Measurements from ENCODE around the gene AP3B2. TPM values are rescaled to one million over a fixed set of nuclear protein-coding genes. Genes with fewer than 3 reads are reported as not detected.

Gene AP3B2
- total and polyA plus RNA-seq, 2 of the 4 experiments (the other 2 are of a cell fraction): 0.14 TPM; not detected in 1

- dilution Hi-C loops (cut with HindIII; ENCODE audit: low sequenced_read_pairs, unreplicated experiment): no loop called here
Measured at GRCh38 chr15:82677720-82678323, 31.9 kb downstream of the AP3B2 start.

More at GRCh38 chr15:82677720-82678323, 31.9 kb downstream of the AP3B2 start:
- no peaks in the 10 kb centered on the region for H3K36me3 ChIP-seq (ENCODE audit: control insufficient read depth, insufficient read depth, low read length)
- ChIA-PET POLR2A (ENCODE audit: unreplicated experiment) (no interaction called here), CTCF (no interaction called here)
- H3K27me3 ChIP-seq (ENCODE audit: control insufficient read depth, insufficient read depth, low read length): peaks cover 30% of the 10 kb centered on the region
- H3K4me1 ChIP-seq (ENCODE audit: control insufficient read depth, insufficient read depth, low read length): no peaks in the 10 kb centered on the region
- no peak overlapping the region for H3K9ac ChIP-seq (ENCODE audit: low read depth, low read length)
- no peak overlapping the region for H2BK20ac ChIP-seq (ENCODE audit: low read depth, low read length)
- no peak for DNase-seq
- H3K4ac ChIP-seq (ENCODE audit: low read depth, low read length): no peak overlapping the region
- TF ChIP-seq NFE2L2 (IDR thresholded peaks at IDR 0.05; ENCODE audit: low read depth, low read length) (no peak), CHD1 (IDR thresholded peaks at IDR 0.05; ENCODE audit: low read depth, low read length) (no peak), MAZ (IDR thresholded peaks at IDR 0.05; ENCODE audit: borderline replicate concordance, low read depth, low read length) (no peak), USF2 (IDR thresholded peaks at IDR 0.05; ENCODE audit: low read depth, low read length) (no peak), RCOR1 (IDR thresholded peaks at IDR 0.05; ENCODE audit: insufficient replicate concordance, low read length) (no peak), SMC3 (IDR thresholded peaks at IDR 0.05; ENCODE audit: low read depth, low read length) (no peak), RAD21 (IDR thresholded peaks at IDR 0.05; ENCODE audit: low read length) (no peak), MXI1 (IDR thresholded peaks at IDR 0.05; ENCODE audit: borderline replicate concordance, low read depth, low read length) (no peak), BHLHE40 (IDR thresholded peaks at IDR 0.05; ENCODE audit: low read depth, low read length) (no peak), ELK1 (IDR thresholded peaks at IDR 0.05; ENCODE audit: borderline replicate concordance, low read depth, low read length) (no peak)
- no peaks in the 10 kb centered on the region for H3K79me1 ChIP-seq (ENCODE audit: low read depth in 1 of 2, low read length in 2 of 2)
- H4K91ac ChIP-seq (ENCODE audit: insufficient read depth, low read depth, low read length): no peak overlapping the region
- H3K14ac ChIP-seq (replicated peaks; ENCODE audit: low read depth, low read length): no peak overlapping the region
- no peak overlapping the region for H3K4me2 ChIP-seq (ENCODE audit: low read depth, low read length)
- no peaks in the 10 kb centered on the region; the same call in 1 of the 2 replicates for H3K9me3 ChIP-seq (ENCODE audit: control insufficient read depth, insufficient read depth, low read length)
- BruUV-seq (replicated peaks): no TSS peak
- WGBS, 2 experiments (ENCODE audit: extremely low coverage in 2 of 2, insufficient read length in 1 of 2): no CpG with 5 or more reads among the region's 7 CpGs
- no peak overlapping the region for H2BK15ac ChIP-seq (ENCODE audit: low read depth, low read length)
- H3K18ac ChIP-seq (ENCODE audit: low read depth, low read length): no peak overlapping the region
- no peak overlapping the region for H4K5ac ChIP-seq (ENCODE audit: low read depth, low read length)
- no peak overlapping the region for H4K8ac ChIP-seq (ENCODE audit: low read depth in 2 of 2, low read length in 2 of 2)
- in situ Hi-C loops (cut with MboI; ENCODE audit: low sequenced_read_pairs) (no loop called here), intact Hi-C loops (cut with micrococcal nuclease) (loop anchor here (2.0 kb wide), 1 partner anchor 61 kb away; no protein-coding TSS in a partner anchor)
- no peak overlapping the region for H2BK5ac ChIP-seq (ENCODE audit: low read depth, low read length, poor library complexity, severe bottlenecking)
- H2BK120ac ChIP-seq (ENCODE audit: low read depth, low read length): no peak overlapping the region
- H3K4me3 ChIP-seq (ENCODE audit: insufficient read depth, low read depth, low read length): no peak overlapping the region
- no peaks in the 10 kb centered on the region for H4K20me1 ChIP-seq (ENCODE audit: insufficient read depth, low read length)
- H3K9me1 ChIP-seq (ENCODE audit: insufficient read depth, low read length): no peaks in the 10 kb centered on the region
- peak overlapping the region; percentile 62 for H2AFZ ChIP-seq (replicated peaks; ENCODE audit: low read length, poor library complexity)
- H2AK9ac ChIP-seq (replicated peaks; ENCODE audit: low read depth, low read length, poor library complexity): no peak overlapping the region
- H3K56ac ChIP-seq (ENCODE audit: extremely low read depth, insufficient read depth, low read length): no peak overlapping the region
- H3K23ac ChIP-seq (ENCODE audit: low read depth, low read length): no peak overlapping the region
- H2AK5ac ChIP-seq (ENCODE audit: low read depth, low read length): no peak overlapping the region
- no peak overlapping the region for H3K27ac ChIP-seq (ENCODE audit: insufficient read depth, low read length)
- ATAC-seq (ENCODE audit: low read depth): no peak

Measured in IMR-90 (cell line).